Smooth muscle cell (in vitro differentiated cells): ENCODE measurements around the gene NRXN2. TPM values are rescaled to one million over a fixed set of nuclear protein-coding genes. Genes with fewer than 3 reads are reported as not detected.

Experiments
- DNase-seq: peaks from one replicate; lab custom pipeline; 2025; ENCODE audit not compliant: unreplicated experiment; lab: John Stamatoyannopoulos, UW
- H2AFZ ChIP-seq: fragments of 200-600 bp; sonication (generic); 2 replicates; pipeline ENCODE4 v1.6.0; 2016; ENCODE audit warnings: antibody characterized with exemption, low read depth, mild to moderate bottlenecking
- H3F3A ChIP-seq: fragments of 200-600 bp; sonication (generic); 2 replicates; pipeline ENCODE4 v1.6.0; 2017; ENCODE audit warnings: antibody characterized with exemption, low read depth
- H3K27ac ChIP-seq: fragments of 200-600 bp; sonication (generic); 2 replicates; pipeline ENCODE4 v1.5.1; 2016; ENCODE audit warnings: low read depth, mild to moderate bottlenecking
- H3K27me3 ChIP-seq: fragments of 200-600 bp; sonication (generic); 2 replicates; pipeline ENCODE4 v1.6.1; 2016; ENCODE audit warnings: low read depth, mild to moderate bottlenecking
- H3K36me3 ChIP-seq: fragments of 200-600 bp; sonication (generic); 2 replicates; pipeline ENCODE4 v1.5.1; 2016; ENCODE audit warnings: low read depth
- H3K4me1 ChIP-seq: fragments of 200-600 bp; sonication (generic); 2 replicates; pipeline ENCODE4 v1.5.1; 2016; ENCODE audit warnings: low read depth
- H3K4me2 ChIP-seq: fragments of 200-600 bp; sonication (generic); 2 replicates; pipeline ENCODE4 v1.6.0; 2016; ENCODE audit warnings: mild to moderate bottlenecking
- H3K4me3 ChIP-seq: fragments of 200-600 bp; sonication (generic); 2 replicates; pipeline ENCODE4 v1.5.1; 2016; ENCODE audit warnings: mild to moderate bottlenecking
- H3K79me2 ChIP-seq: fragments of 200-600 bp; sonication (generic); 2 replicates; pipeline ENCODE4 v1.6.0; 2016; ENCODE audit warnings: low read depth, mild to moderate bottlenecking
- H3K9ac ChIP-seq: fragments of 200-600 bp; sonication (generic); 2 replicates; pipeline ENCODE4 v1.6.0; 2016; ENCODE audit warnings: low read depth
- H3K9me3 ChIP-seq: fragments of 200-600 bp; sonication (generic); replicated peaks from 2 replicates; pipeline ENCODE4 v1.5.1; 2016; ENCODE audit warnings: low read depth
- H4K20me1 ChIP-seq: fragments of 200-600 bp; sonication (generic); 2 replicates; pipeline ENCODE4 v1.6.0; 2016; ENCODE audit warnings: low read depth
- WGBS: methylation state at CpG from one replicate; pipeline ENCODE4 v1.1.7; 2016; ENCODE audit warnings: low lambda C conversion rate; 5-methylcytosine and 5-hydroxymethylcytosine counted together
- polyA plus RNA-seq: library from polyadenylated mRNA; unstranded; fragments of >200 nt; fragmentation: Nextera tagmentation; extraction: Ambion mirVana; gene quantifications from 2 replicates; pipeline ENCODE4 v1.2.1, GENCODE V29; 2016
- total RNA-seq: library from RNA; depleted of rRNA; stranded (reverse); fragments of >200 nt; gene quantifications from 2 replicates; pipeline ENCODE4 v1.2.3, GENCODE V29; 2014
- TF ChIP-seq, protein P1 (sequence below): fragments of 200-600 bp; sonication (generic); IDR thresholded peaks from 2 replicates; pipeline ENCODE4 v1.5.1; 2017; ENCODE audit warnings: borderline replicate concordance, mild to moderate bottlenecking, antibody characterized with exemption; ENCODE audit not compliant: insufficient read depth, poor library complexity, severe bottlenecking

Gene NRXN2
- total and polyA plus RNA-seq, 2 experiments from 2014 or later: 1.4 to 1.7 TPM

DNA sequence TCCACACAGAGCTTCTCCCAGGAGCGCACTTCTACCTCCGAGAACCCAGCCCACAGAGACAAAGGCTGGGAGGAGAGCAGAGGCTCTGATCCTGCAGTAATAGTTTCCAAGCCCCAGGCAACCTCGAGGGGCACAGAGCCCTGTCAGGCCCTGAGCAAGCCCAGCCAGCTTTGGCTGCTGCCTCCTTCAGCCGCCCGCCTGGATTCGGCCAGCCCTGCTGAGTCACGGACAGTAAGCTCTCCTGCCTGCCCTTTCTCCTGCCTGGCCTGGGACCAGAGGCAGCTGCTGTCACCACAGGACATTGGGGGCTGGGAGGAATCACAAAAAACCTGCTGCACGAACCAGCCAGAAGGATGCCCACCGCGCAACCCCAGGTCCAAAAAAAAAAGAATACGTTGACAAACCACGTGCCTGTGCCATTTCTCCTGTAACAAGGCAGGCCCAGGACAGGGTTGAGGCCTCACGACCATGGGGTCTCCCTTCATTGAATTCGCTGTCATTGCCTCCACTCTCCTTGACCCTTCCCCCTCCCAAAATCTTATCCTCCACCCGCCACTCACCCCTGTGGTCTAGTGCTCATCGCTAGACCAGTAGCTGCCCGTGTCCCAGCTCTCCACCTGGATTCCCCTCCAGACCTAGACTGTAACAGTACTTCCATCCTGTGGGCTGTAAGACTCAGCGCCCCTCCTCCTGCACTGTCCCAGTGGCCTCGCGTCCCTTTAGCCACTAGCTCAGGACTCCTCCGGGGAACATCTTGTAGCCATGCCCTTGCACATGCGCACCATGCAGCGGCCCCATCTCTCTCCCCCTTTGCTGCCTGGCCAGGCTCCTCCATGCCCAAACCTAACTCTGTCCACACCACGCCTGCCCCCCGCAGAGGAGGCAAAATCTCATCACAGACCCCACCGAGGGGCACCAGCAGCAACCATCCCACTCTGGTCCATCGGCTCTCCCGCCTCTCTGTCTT lies 139.4 kb downstream of the NRXN2 start:
- no peak overlapping the region for H3K9ac ChIP-seq
- TF ChIP-seq, protein P1, sequence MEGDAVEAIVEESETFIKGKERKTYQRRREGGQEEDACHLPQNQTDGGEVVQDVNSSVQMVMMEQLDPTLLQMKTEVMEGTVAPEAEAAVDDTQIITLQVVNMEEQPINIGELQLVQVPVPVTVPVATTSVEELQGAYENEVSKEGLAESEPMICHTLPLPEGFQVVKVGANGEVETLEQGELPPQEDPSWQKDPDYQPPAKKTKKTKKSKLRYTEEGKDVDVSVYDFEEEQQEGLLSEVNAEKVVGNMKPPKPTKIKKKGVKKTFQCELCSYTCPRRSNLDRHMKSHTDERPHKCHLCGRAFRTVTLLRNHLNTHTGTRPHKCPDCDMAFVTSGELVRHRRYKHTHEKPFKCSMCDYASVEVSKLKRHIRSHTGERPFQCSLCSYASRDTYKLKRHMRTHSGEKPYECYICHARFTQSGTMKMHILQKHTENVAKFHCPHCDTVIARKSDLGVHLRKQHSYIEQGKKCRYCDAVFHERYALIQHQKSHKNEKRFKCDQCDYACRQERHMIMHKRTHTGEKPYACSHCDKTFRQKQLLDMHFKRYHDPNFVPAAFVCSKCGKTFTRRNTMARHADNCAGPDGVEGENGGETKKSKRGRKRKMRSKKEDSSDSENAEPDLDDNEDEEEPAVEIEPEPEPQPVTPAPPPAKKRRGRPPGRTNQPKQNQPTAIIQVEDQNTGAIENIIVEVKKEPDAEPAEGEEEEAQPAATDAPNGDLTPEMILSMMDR: no peak
- no peak overlapping the region for H3K27ac ChIP-seq
- H3K4me1 ChIP-seq: no peaks in the 10 kb centered on the region
- H3K4me2 ChIP-seq: no peak overlapping the region
- DNase-seq: no peak
- no peaks in the 10 kb centered on the region for H4K20me1 ChIP-seq
- no peak overlapping the region for H2AFZ ChIP-seq
- 81% methylated on average over 28 of the region's 28 CpGs for WGBS
- no peaks in the 10 kb centered on the region for H3F3A ChIP-seq
- H3K9me3 ChIP-seq: no peaks in the 10 kb centered on the region
- H3K36me3 ChIP-seq: no peaks in the 10 kb centered on the region
- no peak overlapping the region for H3K4me3 ChIP-seq
- H3K79me2 ChIP-seq: no peaks in the 10 kb centered on the region
- no peaks in the 10 kb centered on the region for H3K27me3 ChIP-seq

DNA sequence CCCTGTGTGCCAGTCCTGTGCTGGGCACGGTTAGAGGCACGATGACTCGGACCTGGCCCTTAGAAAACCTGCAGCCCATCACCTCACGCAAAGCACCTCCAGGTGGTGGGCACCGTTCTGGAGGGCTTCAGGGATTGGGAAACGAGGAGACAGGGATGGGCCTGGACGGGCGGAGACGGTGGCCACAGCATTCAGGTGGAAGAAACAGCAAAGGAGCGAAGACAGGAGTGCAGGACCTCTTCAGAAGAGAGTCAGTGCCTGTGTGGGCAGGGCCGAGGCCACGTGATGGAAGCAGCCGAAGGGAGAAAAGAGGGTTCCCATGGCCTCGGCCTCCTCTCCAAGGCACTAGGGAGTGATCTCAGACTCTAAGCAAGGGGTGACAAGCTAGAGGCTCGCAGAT lies 140.1 kb downstream of the NRXN2 start:
- H3F3A ChIP-seq: no peaks in the 10 kb centered on the region
- H2AFZ ChIP-seq: no peak overlapping the region
- H3K9me3 ChIP-seq: no peaks in the 10 kb centered on the region
- no peak overlapping the region for H3K4me2 ChIP-seq
- H3K4me3 ChIP-seq: no peak overlapping the region
- H3K79me2 ChIP-seq: no peaks in the 10 kb centered on the region
- TF ChIP-seq, protein P1: no peak
- no peaks in the 10 kb centered on the region for H3K36me3 ChIP-seq
- no peak overlapping the region for H3K27ac ChIP-seq
- no peaks in the 10 kb centered on the region for H4K20me1 ChIP-seq
- 90% methylated on average over 15 of the region's 15 CpGs for WGBS
- no peak overlapping the region for H3K9ac ChIP-seq
- no peaks in the 10 kb centered on the region for H3K27me3 ChIP-seq
- DNase-seq: no peak
- no peaks in the 10 kb centered on the region for H3K4me1 ChIP-seq

DNA sequence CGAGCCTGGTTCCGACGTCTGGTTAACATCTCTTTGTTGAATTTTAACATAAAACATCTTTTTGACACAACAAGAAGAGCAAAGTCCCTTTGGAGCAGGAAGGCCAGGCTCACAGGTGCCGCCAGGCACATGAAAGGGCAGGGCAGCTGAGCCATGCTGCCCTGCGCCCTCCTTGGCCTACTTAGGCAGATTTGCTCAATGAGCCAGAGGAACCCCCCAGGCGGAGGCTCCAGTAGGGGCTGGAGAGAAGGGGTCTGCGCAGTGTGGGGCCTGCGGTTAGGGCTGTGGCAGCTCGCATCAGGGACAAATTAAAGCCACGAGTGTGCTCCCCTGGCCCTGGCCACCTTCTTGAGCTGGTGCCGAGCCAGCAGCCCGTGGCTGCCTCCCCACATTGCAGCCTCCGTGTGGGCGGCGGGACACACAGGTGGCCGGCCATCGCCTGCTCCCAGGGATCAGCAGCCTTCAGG lies 141.9 kb downstream of the NRXN2 start:
- H3K27me3 ChIP-seq: no peaks in the 10 kb centered on the region
- DNase-seq: no peak
- H3K4me1 ChIP-seq: no peaks in the 10 kb centered on the region
- WGBS: 93% methylated on average over 17 of the region's 17 CpGs
- no peak overlapping the region for H3K4me2 ChIP-seq
- no peaks in the 10 kb centered on the region for H3F3A ChIP-seq
- no peak overlapping the region for H3K9ac ChIP-seq
- no peaks in the 10 kb centered on the region for H3K36me3 ChIP-seq
- H4K20me1 ChIP-seq: no peaks in the 10 kb centered on the region
- H3K4me3 ChIP-seq: no peak overlapping the region
- no peaks in the 10 kb centered on the region for H3K9me3 ChIP-seq
- H3K27ac ChIP-seq: no peak overlapping the region
- no peaks in the 10 kb centered on the region for H3K79me2 ChIP-seq
- H2AFZ ChIP-seq: no peak overlapping the region
- TF ChIP-seq, protein P1: no peak
